ENCODE data around the gene ZNF280D. TPM values are rescaled to one million over a fixed set of nuclear protein-coding genes. Genes with fewer than 3 reads are reported as not detected.

The ZNF280D gene
- total RNA-seq, 4 donors from 2014 or later = 22.4 to 79.2 (median 43.3) TPM

- Histone ChIP-seq H3K27ac (no peak overlapping the region), H3K4me3 (no peak overlapping the region)
- intact Hi-C loops (cut with DNase I; ENCODE audit: low total_unique reads) = no loop called here
Measured at GRCh38 chr15:56654624-56655023, 78.7 kb downstream of the ZNF280D start.

DNA sequence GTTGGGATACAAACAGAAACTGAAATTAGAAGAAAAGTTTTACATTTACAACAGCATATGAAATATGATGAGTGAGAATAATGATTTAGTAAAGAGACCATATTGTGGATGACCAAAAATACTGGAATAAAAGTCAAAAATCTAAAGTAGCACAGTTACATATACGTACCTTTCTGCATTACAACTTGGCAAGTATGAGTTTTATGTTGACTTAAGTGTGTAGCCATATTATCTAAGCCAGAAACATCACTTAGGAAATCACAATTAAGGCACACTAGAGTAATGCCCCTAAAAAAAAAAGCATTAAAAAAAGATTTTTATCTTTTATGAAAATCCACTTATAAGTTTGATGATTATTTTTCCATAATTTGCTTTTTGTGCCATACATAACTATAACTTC is 79.1 kb downstream of the ZNF280D start:
- Histone ChIP-seq H3K9me3 (no peaks in the 10 kb centered on the region), H3K27ac (no peak overlapping the region), H3K4me1 (no peaks in the 10 kb centered on the region), H3K36me3 (peaks cover 0 to 31% (median 6%) of the 10 kb centered on the region in 4 donors), H3K4me3 (no peak overlapping the region), H3K27me3 (no peaks in the 10 kb centered on the region)
- TF ChIP-seq EP300 (IDR thresholded peaks at IDR 0.05; ENCODE audit: low read depth) (no peak), POLR2AphosphoS5 (IDR thresholded peaks at IDR 0.05) (no peak), POLR2A (IDR thresholded peaks at IDR 0.05) (no peak)
- TF ChIP-seq, protein P1, sequence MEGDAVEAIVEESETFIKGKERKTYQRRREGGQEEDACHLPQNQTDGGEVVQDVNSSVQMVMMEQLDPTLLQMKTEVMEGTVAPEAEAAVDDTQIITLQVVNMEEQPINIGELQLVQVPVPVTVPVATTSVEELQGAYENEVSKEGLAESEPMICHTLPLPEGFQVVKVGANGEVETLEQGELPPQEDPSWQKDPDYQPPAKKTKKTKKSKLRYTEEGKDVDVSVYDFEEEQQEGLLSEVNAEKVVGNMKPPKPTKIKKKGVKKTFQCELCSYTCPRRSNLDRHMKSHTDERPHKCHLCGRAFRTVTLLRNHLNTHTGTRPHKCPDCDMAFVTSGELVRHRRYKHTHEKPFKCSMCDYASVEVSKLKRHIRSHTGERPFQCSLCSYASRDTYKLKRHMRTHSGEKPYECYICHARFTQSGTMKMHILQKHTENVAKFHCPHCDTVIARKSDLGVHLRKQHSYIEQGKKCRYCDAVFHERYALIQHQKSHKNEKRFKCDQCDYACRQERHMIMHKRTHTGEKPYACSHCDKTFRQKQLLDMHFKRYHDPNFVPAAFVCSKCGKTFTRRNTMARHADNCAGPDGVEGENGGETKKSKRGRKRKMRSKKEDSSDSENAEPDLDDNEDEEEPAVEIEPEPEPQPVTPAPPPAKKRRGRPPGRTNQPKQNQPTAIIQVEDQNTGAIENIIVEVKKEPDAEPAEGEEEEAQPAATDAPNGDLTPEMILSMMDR (IDR thresholded peaks at IDR 0.05) = no peak
- in situ Hi-C loops (cut with MboI; ENCODE audit: low pct_ligation_motif_present in 1 of 4, low pct_unique_long_range_greater_than_20kb in 1 of 4, low sequenced_read_pairs in 3 of 4) = no loop called here
- WGBS, 2 donors (ENCODE audit: low coverage in 1 of 2) = 92 to 100% methylated on average over 1 of the region's 1 CpG
- intact Hi-C loops (cut with DNase I; ENCODE audit: low total_unique reads) = no loop called here
- DNase-seq = no peak

More at GRCh38 chr15:56654624-56655023, 78.7 kb downstream of the ZNF280D start:
- no peak for TF ChIP-seq EP300 (IDR thresholded peaks at IDR 0.05; ENCODE audit: low read depth)
- no peak for TF ChIP-seq POLR2AphosphoS5 (IDR thresholded peaks at IDR 0.05)
- TF ChIP-seq, protein P1 (IDR thresholded peaks at IDR 0.05) = no peak
- no peak for TF ChIP-seq POLR2A (IDR thresholded peaks at IDR 0.05)
- Histone ChIP-seq H3K27me3 (no peaks in the 10 kb centered on the region), H3K36me3 (peaks cover 0 to 31% (median 6%) of the 10 kb centered on the region in 4 donors), H3K9me3 (no peaks in the 10 kb centered on the region), H3K4me1 (no peaks in the 10 kb centered on the region)
- DNase-seq = no peak
- WGBS, 2 donors (ENCODE audit: low coverage in 1 of 2) = 96 to 100% methylated on average over 3 of the region's 3 CpGs
- in situ Hi-C loops (cut with MboI; ENCODE audit: low pct_ligation_motif_present in 1 of 4, low pct_unique_long_range_greater_than_20kb in 1 of 4, low sequenced_read_pairs in 3 of 4) = no loop called here

DNA sequence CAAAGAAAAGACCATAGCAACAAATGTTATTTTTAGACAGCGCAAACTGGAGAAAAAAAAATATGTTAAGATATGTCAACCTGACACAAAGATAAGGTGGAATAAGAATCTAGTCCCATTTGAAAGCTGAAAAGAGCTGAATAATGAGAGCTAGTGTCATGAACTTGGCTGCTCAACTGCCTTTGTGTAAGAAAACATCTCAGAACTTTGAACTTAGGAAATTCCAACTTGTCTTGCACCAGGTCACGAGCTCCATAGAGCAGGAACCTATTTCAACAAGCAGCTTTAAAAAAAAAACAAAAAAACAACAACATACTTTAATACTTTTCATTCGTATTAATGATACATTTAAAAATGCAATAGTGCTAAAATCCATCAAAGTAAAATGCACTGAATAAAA is 79.5 kb downstream of the ZNF280D start:
- intact Hi-C loops (cut with DNase I; ENCODE audit: low total_unique reads) = no loop called here
- Histone ChIP-seq H3K4me1 (no peaks in the 10 kb centered on the region), H3K27me3 (no peaks in the 10 kb centered on the region), H3K4me3 (no peak overlapping the region), H3K27ac (no peak overlapping the region), H3K36me3 (peaks cover 0 to 31% (median 6%) of the 10 kb centered on the region in 4 donors), H3K9me3 (no peaks in the 10 kb centered on the region)
- in situ Hi-C loops (cut with MboI; ENCODE audit: low pct_ligation_motif_present in 1 of 4, low pct_unique_long_range_greater_than_20kb in 1 of 4, low sequenced_read_pairs in 3 of 4) = no loop called here
- TF ChIP-seq POLR2AphosphoS5 (IDR thresholded peaks at IDR 0.05) (no peak), POLR2A (IDR thresholded peaks at IDR 0.05) (no peak), EP300 (IDR thresholded peaks at IDR 0.05; ENCODE audit: low read depth) (no peak)
- TF ChIP-seq, protein P1 (IDR thresholded peaks at IDR 0.05) = no peak
- no peak for DNase-seq
- WGBS, 2 donors (ENCODE audit: low coverage in 1 of 2) = 93 to 94% methylated on average over 3 of the region's 3 CpGs

DNA sequence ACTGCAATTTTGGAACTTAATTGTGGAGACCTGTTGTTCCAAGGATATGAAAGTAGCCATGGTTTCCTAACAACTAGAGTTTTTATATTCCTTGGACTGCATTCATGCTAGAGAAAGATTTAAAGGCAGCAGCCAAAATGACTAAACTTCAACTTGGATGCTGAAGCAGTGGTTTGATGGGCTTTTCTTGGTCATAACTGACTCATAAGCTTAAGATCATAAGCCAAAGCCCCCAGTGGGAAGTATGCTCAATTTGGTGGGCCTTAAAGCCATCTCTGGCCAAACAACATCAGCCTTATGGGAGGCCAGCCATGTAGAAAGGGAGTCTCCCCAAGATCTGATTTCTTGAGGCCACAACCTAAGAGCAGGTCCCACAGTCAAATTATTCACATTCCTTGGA is 80.2 kb downstream of the ZNF280D start:
- Histone ChIP-seq H3K27ac (no peak overlapping the region), H3K36me3 (peaks cover 0 to 29% (median 6%) of the 10 kb centered on the region in 4 donors), H3K27me3 (no peaks in the 10 kb centered on the region), H3K9me3 (no peaks in the 10 kb centered on the region), H3K4me1 (no peaks in the 10 kb centered on the region), H3K4me3 (no peak overlapping the region)
- in situ Hi-C loops (cut with MboI; ENCODE audit: low pct_ligation_motif_present in 1 of 4, low pct_unique_long_range_greater_than_20kb in 1 of 4, low sequenced_read_pairs in 3 of 4) (no loop called here), intact Hi-C loops (cut with DNase I; ENCODE audit: low total_unique reads) (no loop called here)
- DNase-seq = no peak
- TF ChIP-seq POLR2A (IDR thresholded peaks at IDR 0.05) (no peak), POLR2AphosphoS5 (IDR thresholded peaks at IDR 0.05) (no peak), EP300 (IDR thresholded peaks at IDR 0.05; ENCODE audit: low read depth) (no peak)
- TF ChIP-seq, protein P1 (IDR thresholded peaks at IDR 0.05) = no peak

Measured in transverse colon (tissue), 4 donors.